Loucy (cell line): ENCODE measurements around the gene CELF5.
"Not testable (repeated sequence)": the region's sequence is repeated elsewhere in the genome, so short reads cannot be mapped to it uniquely, and the experiment has no call there.

Experiments used
- H2AFZ ChIP-seq: fragments of 200-600 bp; sonication (generic); 2 replicates; pipeline ENCODE4 v1.6.0; 2016; ENCODE audit warnings: antibody characterized with exemption, mild to moderate bottlenecking, low read length, moderate library complexity
- H3F3A ChIP-seq: fragments of 200-600 bp; 2 replicates; pipeline ENCODE4 v1.6.0; 2016; ENCODE audit warnings: antibody characterized with exemption, low read depth, mild to moderate bottlenecking
- H3K27me3 ChIP-seq: fragments of 200-600 bp; sonication (generic); 2 replicates; pipeline ENCODE4 v1.6.1; 2014; ENCODE audit warnings: low read length, mild to moderate bottlenecking; ENCODE audit not compliant: insufficient read depth, poor library complexity, severe bottlenecking
- H3K36me3 ChIP-seq: fragments of 200-600 bp; sonication (generic); 2 replicates; pipeline ENCODE4 v1.6.1; 2016; ENCODE audit warnings: low read length; ENCODE audit not compliant: insufficient read depth
- H3K4me1 ChIP-seq: fragments of 200-600 bp; sonication (generic); 2 replicates; pipeline ENCODE4 v1.5.1; 2014; ENCODE audit warnings: low read length, mild to moderate bottlenecking; ENCODE audit not compliant: insufficient read depth, poor library complexity, severe bottlenecking
- H3K4me2 ChIP-seq: fragments of 200-600 bp; sonication (generic); 2 replicates; pipeline ENCODE4 v1.6.0; 2014; ENCODE audit warnings: antibody characterized with exemption, low read length, low read depth, mild to moderate bottlenecking; ENCODE audit not compliant: poor library complexity, severe bottlenecking
- H3K4me3 ChIP-seq: fragments of 200-600 bp; sonication (generic); 2 replicates; pipeline ENCODE4 v1.5.1; 2014; ENCODE audit warnings: low read length, mild to moderate bottlenecking, mixed read lengths; ENCODE audit not compliant: poor library complexity, severe bottlenecking
- H3K79me2 ChIP-seq: fragments of 200-600 bp; sonication (generic); 2 replicates; pipeline ENCODE4 v1.6.1; 2014; ENCODE audit warnings: low read length; ENCODE audit not compliant: insufficient read depth
- H3K9ac ChIP-seq: fragments of 200-600 bp; sonication (generic); 2 replicates; pipeline ENCODE4 v1.6.0; 2014; ENCODE audit warnings: mild to moderate bottlenecking, low read depth, low read length, moderate library complexity; ENCODE audit not compliant: poor library complexity, severe bottlenecking
- H3K9me2 ChIP-seq: fragments of 200-600 bp; sonication (generic); replicated peaks from 2 replicates; pipeline ENCODE4 v1.6.1; 2016; ENCODE audit warnings: low read depth, low read length, mixed read lengths
- H3K9me3 ChIP-seq: fragments of 200-600 bp; sonication (generic); 2 replicates; pipeline ENCODE4 v1.6.1; 2014; ENCODE audit warnings: mild to moderate bottlenecking, antibody characterized with exemption, low read length, low read depth; ENCODE audit not compliant: insufficient read depth
- H4K20me1 ChIP-seq: fragments of 200-600 bp; sonication (generic); 2 replicates; pipeline ENCODE4 v1.6.0; 2014; ENCODE audit warnings: antibody characterized with exemption, low read length, mild to moderate bottlenecking; ENCODE audit not compliant: insufficient read depth, poor library complexity, severe bottlenecking
- EZH2phosphoT487 ChIP-seq: fragments of 200-600 bp; IDR thresholded peaks from 2 replicates; pipeline ENCODE4 v1.6.1; 2018; ENCODE audit warnings: antibody characterized with exemption, mild to moderate bottlenecking, moderate library complexity, borderline replicate concordance
- TF ChIP-seq, protein P1 (sequence below): fragments of 200-600 bp; sonication (generic); conservative IDR thresholded peaks from 2 replicates; pipeline ENCODE4 v1.5.1; 2014; ENCODE audit warnings: mild to moderate bottlenecking, antibody characterized with exemption, low read length

CELF5 gene

DNA sequence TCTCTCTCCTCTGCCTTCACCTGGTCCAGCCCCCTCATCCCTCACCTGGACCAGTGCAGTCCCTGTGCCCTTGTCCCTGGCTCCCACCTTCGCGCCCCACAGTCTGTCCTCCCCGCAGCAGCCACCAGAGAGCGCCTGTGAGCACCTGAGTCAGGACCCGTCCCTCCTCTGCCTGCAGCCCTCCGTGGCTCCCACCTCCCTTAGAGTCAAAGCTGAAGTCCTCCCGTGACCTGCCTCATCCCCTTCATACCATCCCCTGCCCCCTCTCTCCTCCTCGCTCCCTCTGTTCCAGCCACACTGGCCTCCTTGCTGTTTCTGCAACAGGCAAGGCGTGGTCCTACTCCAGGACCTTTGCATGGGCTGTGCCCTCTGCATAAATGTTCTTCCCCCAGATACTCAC, 10.3 kb downstream of the CELF5 start:
- Histone ChIP-seq H3F3A (no peaks in the 10 kb centered on the region), H3K36me3 (no peaks in the 10 kb centered on the region), H3K4me3 (no peak overlapping the region), H4K20me1 (no peaks in the 10 kb centered on the region), H3K9ac (no peak overlapping the region), H3K79me2 (no peaks in the 10 kb centered on the region), H2AFZ (no peak overlapping the region), H3K4me1 (no peaks in the 10 kb centered on the region), H3K9me2 (no peaks in the 10 kb centered on the region), H3K9me3 (no peaks in the 10 kb centered on the region), H3K4me2 (no peak overlapping the region), H3K27me3 (no peaks in the 10 kb centered on the region)
- no peak for TF ChIP-seq EZH2phosphoT487
- TF ChIP-seq, protein P1, sequence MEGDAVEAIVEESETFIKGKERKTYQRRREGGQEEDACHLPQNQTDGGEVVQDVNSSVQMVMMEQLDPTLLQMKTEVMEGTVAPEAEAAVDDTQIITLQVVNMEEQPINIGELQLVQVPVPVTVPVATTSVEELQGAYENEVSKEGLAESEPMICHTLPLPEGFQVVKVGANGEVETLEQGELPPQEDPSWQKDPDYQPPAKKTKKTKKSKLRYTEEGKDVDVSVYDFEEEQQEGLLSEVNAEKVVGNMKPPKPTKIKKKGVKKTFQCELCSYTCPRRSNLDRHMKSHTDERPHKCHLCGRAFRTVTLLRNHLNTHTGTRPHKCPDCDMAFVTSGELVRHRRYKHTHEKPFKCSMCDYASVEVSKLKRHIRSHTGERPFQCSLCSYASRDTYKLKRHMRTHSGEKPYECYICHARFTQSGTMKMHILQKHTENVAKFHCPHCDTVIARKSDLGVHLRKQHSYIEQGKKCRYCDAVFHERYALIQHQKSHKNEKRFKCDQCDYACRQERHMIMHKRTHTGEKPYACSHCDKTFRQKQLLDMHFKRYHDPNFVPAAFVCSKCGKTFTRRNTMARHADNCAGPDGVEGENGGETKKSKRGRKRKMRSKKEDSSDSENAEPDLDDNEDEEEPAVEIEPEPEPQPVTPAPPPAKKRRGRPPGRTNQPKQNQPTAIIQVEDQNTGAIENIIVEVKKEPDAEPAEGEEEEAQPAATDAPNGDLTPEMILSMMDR, result peak; percentile 53

- H3K4me2 ChIP-seq, H3K4me1 ChIP-seq, H4K20me1 ChIP-seq, H3F3A ChIP-seq, H3K36me3 ChIP-seq, H3K79me2 ChIP-seq, H3K9me2 ChIP-seq, H3K9ac ChIP-seq, H3K27me3 ChIP-seq, H3K9me3 ChIP-seq, H3K4me3 ChIP-seq, H2AFZ ChIP-seq: not testable (repeated sequence)
Measured at GRCh38 chr19:3235604-3236003, 11.1 kb downstream of the CELF5 start.

- TF ChIP-seq EZH2phosphoT487, result no peak
- TF ChIP-seq, protein P1, result no peak
- no peaks in the 10 kb centered on the region for H3K4me1 ChIP-seq
- no peak overlapping the region for H3K4me2 ChIP-seq
- H2AFZ ChIP-seq, result no peak overlapping the region
- no peaks in the 10 kb centered on the region for H3K9me2 ChIP-seq
- no peaks in the 10 kb centered on the region for H3K9me3 ChIP-seq
- no peaks in the 10 kb centered on the region for H3F3A ChIP-seq
- H3K79me2 ChIP-seq, result no peaks in the 10 kb centered on the region
- H3K36me3 ChIP-seq, result no peaks in the 10 kb centered on the region
- H3K4me3 ChIP-seq, result no peak overlapping the region
- no peak overlapping the region for H3K9ac ChIP-seq
- H3K27me3 ChIP-seq, result no peaks in the 10 kb centered on the region
- no peaks in the 10 kb centered on the region for H4K20me1 ChIP-seq
Measured at GRCh38 chr19:3236272-3236671, 11.8 kb downstream of the CELF5 start.

DNA sequence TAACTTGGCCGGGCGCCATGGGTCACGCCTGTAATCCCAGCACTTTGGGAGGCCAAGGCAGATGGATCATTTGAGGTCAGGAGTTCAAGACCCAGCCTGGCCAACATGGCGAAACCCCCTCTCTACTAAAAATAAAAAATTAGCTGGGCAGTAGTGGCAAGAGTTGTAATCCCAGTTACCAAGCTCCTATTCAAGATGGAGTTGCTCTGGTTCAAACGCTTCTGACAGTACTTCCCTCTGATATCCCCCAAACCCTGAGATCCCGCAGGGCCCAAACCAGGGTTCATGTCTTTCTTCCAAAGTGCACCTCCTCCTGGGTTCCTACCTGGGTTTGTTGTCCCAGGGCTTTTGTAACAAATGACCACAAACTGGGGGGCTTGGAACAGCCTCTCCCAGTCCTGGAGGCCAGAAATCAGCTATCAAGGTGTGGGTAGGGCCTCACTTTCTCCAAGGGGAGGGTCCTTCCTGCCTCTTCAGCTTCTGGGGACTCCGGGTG, 13.7 kb downstream of the CELF5 start:
- Histone ChIP-seq H3K36me3 (no peaks in the 10 kb centered on the region), H3K4me1 (no peaks in the 10 kb centered on the region), H3K9ac (no peak overlapping the region), H4K20me1 (no peaks in the 10 kb centered on the region), H3F3A (no peaks in the 10 kb centered on the region), H3K4me2 (no peak overlapping the region), H3K4me3 (no peak overlapping the region), H3K79me2 (no peaks in the 10 kb centered on the region), H3K9me3 (no peaks in the 10 kb centered on the region), H2AFZ (no peak overlapping the region), H3K9me2 (no peaks in the 10 kb centered on the region), H3K27me3 (no peaks in the 10 kb centered on the region)
- TF ChIP-seq, protein P1, result no peak
- TF ChIP-seq EZH2phosphoT487, result no peak
